HG02884 (cell line): ENCODE data around the gene IL16.

Experiments
- ATAC-seq: cut with Tn5 transposase; IDR thresholded peaks from one replicate; pipeline ENCODE4 v1.9.1; 2021; ENCODE audit warnings: mild to moderate bottlenecking, moderate library complexity; ENCODE audit not compliant: unreplicated experiment

The IL16 gene

DNA sequence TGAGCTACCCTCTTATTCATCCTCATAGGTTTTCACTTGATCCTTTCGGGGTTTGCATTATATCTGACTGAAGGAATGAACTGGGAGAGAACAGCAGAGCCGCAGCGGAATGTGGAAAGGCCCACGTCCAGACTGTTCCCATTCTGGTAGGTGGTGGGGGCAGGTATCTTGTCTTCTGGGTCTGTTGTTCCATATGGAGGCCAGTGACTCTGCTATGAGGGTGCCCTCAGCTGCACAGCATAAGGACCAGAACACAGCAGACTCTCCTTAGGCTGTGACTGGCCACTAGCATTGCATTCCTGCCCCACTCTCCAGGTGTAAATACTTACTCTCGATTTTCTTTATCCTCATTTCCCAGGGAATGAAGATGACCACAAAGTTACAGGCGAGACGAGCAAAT, 165.2 kb downstream of the IL16 start:
- ATAC-seq: no peak

- ATAC-seq: no peak
These were observed 166.1 kb downstream of the IL16 start for GRCh38 chr15:81362790-81363189.

DNA sequence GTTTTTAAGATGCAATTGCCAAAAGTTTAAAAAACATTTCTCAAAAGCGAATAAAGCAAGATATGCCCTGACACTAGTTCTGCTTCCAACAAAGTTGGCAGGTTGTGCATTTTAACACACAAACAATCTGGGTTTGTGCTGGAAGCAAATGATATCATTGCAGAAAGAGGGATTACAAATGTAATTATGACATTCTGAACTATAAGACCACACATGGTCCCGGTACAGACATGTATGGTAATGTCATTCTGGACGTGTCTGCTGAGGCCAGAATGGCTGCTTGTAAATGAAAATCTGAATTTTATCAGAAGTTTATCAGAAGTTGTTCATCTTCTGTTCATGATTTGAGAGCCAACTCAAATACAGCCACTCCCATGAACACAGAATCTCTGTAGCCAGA, 166.6 kb downstream of the IL16 start:
- no peak for ATAC-seq
